ENCODE measurements around the gene CYTH4.

CYTH4 gene

DNA sequence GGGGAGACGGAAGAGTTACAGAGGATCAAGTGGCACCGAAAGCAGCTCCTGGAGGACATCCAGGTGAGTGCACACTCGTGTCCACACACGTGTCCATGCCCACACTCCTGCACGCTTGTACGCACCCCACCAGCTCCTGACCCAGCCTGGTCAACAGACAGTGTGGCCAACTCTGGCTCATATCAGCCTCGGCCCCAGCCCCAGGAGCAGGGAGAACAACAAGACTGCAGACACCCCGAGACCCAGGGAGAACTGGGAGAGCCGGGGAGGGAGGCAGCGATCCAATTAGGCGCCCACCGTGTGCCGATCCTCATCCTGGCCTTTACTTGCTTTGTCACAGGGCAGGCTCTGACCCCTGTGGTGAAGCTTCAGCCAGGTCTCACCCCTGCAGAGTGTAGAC is 10.3 kb downstream of the CYTH4 start:
- DNase-seq, result no peak

DNA sequence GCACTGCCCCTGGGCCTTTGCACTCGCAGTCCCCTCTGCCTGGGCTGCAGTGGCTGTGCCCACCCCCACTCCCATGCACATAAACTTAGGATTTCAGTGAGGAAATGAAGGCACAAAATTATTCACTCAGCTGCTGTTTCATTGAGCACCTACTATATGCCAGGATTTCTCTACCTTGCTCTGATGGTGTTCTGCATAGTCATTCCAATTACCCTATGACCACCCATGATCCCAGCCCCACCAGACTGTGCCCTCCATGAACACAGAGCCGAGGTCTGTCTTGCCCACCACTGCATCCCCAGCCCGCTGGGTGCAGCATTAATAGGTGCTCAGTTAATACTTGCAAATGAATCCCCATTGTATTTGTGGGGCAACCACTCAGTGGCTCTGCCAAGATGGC is 10.9 kb downstream of the CYTH4 start:
- DNase-seq, result no peak

DNA sequence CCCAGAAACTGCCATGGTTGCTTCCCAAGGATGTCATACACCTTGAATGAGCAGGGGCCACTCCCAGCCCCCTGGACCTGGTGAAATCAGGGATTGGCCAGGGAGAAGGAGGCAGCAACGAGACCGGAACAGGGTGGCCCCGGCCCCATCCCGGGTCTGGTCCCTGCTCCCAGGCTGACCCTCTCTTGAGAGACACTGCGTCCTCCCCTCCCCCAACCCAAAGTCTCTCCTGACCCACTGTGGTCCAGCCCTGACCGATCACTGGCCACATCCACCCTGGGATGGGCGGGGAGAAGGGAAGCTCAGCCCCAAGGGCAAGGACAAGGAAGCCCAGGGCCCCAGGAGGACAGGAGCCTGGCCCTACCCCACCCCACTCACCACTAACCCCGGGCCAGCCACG is 12.4 kb downstream of the CYTH4 start:
- no peak for DNase-seq

DNA sequence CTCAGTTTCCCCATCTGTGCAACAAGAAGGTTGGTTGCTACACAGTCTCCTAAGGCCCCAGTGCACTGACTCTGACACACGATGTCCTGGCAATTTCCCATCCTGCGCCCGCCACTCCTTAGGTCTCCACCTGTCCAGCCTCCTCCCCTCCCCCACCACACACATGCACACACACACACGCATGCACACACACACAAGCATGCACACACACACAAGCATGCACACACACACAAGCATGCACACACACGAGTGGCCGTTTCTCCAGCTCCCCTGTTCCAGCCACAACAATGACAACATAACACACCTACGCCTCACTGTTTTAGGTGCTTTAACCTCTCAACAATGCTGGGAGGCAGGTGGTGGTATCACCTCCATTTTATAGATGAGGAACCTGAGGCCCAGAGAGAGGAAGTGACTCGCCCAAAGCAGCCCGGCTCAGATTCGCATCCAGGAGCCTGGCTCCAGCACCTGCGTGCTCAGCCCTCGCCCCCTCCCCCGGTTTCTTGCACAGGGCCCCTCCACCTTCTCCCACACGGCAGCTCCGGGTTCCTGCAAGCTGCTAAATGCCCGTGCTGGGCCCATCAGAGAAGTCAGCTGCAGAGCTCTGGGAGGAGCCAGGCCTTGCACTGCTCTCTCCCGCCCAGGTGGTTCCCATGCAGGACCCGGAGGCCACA is 13.0 kb downstream of the CYTH4 start:
- no peak for DNase-seq

DNA sequence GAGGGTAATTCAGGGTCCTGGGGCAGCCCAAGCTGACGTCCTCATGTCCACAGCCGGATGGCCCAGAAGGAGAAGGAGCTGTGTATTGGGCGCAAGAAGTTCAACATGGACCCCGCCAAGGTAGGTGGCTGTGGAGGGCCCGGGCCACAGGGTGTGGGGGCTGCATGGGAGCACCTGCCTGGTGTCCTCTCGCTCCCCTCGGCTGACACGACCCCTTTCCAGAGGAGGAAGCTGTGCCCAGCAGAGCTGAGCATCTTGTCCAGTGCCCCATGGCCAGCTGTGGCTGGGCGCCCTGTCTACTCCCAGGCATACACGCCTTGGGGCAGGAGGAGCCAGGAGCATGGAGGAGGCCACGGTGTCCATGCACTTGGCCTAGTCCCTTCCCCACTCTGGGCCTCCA is 13.6 kb downstream of the CYTH4 start:
- no peak for DNase-seq

DNA sequence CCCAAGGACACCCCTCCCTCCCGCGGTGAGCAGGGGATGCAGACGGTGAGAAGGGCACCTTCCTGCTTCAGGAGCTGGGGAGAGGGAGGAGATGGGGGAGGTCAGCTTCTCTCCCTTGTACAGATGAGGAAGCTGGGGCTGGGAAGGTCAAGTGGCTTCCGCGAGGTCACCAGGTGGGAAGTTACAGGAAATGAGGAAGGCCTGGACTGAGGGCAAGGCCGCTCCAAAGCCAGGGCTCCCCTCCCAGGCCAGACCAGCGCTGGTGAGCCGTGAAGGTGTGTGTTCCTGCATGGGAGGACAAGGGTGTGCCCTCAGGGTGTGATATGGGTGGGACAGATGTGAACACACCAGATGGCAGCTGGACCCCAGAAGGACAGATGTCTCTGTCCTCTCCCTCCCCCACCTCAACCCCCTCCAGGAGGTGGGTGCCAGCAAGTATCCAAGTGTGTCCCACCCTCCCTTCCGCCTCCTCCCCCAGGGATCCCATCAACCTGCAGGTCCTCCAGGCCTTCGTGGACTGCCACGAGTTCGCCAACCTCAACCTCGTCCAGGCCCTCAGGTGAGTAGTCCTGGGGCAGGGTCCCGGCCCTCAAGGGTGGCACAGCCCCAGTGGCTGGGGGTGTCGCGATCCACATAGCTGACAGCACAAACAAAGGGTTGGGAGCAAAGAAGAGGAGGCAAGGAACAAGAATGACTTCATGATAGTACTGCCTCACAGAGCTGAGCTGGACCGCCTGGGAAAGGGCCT is 16.6 kb downstream of the CYTH4 start:
- no peak for DNase-seq

DNA sequence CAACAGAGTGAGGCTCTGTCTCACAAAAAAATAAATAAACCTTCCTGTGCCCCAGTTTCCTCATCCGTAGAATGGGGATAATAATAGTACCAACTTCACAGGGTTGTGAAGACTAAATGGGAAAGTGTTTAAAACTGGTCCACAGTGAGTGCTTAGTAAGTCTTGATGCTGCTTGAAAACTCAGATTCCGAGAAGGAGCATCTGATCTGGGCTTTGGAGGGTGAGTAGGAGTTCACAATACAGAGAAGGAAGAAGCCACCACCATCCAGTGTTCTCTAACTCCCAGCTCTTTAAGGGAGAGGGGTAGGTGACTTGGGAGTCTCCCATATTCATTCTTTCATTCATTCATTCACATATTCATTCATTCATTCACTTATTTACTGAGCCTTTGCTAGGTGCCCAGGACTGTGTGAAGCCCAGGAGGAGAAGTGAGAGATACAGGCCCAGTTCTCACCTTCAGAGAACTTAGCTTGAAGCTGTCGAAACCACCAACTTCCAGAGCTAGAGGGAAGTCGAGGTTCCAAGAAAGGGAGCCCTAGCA is 17.7 kb downstream of the CYTH4 start:
- DNase-seq, result no peak

DNA sequence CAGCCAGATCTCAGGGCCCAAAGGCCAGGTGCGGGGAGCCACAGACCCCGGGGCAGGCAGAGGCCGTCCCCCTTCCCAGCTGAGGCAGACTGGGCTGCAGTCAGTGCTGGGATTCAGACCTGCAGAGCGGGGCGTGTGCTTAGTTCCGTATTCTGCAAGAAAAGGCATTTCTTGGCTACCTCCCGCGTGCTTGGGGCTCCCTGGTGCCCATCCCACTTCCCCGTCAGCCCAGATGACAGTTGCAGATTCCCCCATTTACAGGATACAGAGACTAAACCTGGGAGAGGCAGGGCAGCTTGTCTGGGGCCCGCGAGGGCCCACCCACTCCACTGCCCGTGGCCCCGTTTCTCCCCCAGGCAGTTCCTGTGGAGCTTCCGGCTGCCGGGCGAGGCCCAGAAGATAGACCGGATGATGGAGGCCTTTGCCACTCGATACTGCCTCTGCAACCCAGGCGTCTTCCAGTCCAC is 18.3 kb downstream of the CYTH4 start:
- DNase-seq, result no peak

DNA sequence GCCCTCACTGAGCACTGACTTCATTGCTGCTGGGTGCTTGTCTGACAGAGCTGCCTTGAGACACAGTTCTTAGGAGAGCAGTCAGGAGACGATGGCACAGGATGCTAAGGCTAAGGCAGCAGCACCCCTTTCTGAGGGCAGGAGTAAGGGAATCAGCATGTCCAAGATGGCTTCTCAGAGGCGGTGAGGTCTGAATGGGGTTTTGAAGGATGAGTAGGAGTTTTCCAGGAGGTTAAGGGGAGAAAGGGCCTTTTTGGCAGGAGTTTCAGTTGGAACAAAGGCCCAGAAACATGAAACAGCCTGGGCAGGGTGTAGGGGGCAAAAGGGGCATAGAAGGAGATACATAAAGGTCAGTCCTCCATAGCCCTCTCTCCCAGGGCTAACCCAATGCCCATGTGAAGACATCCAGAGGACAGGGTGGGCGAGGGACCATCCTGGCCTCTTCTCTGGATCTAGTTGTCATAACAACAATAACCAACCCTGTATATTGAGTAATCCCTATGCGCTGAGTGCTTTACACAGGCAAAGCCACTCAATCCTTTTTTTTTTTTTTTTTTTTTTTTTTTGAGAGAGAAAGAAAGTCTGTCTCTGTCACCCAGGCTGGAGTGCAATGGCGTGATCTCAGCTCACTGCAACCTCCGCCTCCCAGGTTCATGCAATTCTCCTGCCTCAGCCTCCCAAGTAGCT is 19.0 kb downstream of the CYTH4 start:
- no peak for DNase-seq

DNA sequence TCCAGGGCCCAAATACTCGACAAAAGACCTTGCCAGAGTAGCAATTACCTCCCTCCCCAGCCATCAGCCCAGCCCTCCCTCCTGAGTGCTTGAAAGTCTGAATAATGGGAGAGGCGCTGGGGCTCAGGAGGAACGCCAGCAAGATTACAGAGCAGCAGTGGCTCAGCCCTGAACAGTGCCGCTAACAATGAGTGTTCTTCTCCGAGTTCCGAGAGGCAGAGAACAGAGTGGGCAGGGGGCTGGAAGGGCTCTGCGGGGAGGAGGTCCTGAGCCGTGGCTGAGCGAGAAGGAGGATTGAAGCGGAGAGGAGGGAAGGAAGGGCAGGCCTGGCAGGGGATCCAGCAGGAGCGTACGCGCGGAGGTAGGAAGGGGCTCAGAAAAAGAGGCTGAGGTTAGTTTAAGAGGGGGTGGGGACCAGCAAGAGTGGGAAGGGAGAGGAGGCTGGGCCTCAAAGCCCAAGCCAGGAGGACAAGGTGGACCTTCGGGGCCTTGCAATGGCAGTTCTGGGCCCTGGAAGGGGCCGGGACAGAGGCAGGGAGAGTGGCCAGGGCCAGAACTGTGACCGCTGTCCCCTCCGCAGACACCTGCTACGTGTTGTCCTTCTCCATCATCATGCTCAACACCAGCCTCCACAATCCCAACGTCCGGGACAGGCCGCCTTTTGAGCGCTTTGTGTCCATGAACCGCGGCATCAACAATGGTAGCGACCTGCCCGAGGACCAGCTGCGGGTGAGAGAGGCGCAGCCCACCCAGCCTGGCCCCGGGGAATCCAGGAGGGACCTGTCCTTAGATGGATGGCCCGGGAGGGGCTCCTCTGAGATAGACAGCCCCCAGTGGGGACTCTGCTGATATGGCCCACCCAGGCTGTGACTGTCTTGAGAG is 20.6 kb downstream of the CYTH4 start:
- DNase-seq, result no peak

DNA sequence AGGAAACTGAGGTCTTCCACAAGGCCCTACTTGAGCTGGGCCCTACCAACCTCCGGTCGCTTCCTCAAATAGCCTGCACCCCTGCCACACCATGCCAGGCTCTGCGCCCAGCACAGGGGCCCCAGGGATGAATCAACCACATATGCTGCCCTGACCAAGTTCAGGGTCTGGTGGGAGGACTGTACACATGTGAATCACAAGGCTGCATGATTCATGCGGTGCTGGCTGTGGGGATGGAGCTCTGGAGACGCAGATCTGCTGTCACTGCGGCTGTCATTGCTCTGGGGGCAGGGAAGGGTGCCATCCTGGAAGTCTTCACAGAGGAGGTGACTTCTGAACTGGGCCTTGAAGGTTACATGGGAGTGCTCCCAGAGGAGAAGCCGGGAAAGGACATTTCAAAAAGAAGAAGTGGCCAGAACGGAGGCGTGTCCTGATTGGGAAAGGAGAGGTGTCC is 21.5 kb downstream of the CYTH4 start:
- no peak for DNase-seq

DNA sequence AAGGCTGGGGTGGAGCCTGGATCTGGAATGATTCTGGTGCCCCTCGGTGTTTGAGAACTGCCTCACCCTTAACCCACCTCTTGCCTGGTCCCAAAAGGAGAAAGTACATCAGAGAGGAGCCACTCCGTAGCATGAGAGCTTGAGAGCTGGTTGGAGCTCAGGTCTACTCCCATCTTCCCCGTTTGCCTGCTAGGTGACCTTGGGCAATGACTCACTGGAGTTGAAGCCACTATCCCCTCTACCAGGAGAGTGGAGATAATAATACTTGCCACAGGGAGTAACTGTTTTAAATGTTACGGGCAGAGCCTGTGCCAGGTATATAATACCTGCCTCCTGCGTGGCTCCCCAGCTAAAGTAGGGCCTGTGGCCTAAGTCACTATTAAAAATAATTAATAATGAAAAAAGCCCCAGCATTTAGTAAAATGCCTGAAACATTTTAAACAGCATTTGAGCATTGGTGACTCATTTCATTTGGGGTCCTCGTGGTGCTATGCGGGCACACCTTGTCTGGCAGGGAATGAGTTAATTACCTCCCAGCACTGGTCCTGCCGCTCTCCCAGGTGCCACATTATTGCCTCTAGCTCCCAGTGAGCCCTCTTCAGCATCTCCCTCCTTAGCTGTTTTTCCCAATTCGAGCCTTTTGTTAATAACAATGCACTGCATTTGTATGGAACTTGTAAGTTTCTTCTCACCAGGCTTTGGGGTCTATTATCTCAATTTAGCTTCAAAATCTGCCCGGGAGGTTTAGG is 22.5 kb downstream of the CYTH4 start:
- no peak for DNase-seq

DNA sequence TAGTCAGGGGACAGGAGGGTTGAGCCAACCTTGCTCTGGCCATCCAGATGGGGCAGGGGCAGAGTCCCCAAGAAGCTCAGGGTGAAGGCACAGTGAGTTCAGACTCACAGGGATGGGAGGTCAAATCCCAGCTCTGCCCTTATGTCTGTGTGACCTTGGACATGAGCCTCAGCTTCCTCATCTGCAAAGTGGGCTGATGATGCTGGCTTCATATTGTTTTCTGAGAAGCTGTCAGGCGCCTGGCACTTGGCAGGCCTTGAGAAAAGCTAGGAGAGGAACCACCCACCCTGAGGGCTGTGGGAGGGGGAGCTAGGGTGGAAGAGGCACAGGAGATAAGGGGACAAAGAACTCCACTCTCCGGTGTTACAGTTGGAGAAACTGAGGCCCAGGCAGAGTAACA is 23.6 kb downstream of the CYTH4 start:
- no peak for DNase-seq

DNA sequence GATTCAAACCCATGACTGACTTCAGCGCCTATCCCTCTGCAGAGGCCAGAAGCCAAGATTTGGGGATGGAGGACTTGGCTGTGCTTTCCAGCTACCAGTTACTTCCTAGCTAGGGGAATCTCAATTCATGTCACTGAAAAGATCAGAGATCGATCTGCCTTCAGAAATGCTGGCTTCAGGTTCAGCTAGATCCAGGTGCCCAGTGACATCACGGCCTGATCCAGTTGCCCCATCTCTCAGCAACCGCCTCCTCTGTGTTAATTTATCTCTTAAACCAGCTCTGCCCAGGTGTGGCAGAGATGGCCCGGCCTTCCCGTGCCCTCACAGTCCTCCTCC is 24.2 kb downstream of the CYTH4 start:
- no peak for DNase-seq

DNA sequence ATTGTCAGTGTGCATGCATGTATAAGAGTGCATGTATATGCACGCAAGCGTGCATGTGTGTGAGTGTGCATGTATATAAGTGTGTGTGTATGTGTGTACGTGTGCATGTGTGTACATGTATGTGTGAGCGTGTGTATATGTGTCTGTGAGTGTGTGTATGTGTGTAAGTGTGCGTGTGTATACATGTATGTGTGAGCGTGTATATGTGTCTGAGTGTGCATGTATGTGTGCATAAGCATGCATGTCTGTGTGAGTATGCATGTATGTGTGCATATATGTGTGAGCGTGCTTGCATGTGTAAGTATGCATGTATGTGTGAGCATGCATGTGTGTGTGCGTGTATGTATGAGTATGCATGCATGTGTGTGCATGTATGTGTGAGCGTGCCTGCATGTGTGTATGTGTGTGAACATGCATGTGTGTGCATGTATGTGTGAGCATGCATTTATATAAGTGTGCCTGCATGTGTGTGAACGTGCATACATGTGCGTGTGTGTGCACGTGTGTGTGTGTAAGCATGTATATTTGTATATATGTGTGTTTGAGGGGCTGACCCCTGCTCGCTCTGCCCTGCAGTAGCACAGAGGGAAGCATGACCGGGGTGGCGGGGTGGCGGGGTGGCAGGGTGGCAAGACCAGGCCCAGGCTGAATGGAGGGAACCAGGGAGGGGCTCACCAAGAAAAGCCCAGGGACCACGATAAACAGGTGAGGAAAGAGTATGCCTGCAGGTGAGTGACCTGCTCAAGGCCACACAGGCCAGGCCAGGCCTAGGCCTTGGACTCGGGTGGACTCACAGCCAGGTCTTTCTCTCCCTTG is 26.3 kb downstream of the CYTH4 start:
- no peak for DNase-seq

DNA sequence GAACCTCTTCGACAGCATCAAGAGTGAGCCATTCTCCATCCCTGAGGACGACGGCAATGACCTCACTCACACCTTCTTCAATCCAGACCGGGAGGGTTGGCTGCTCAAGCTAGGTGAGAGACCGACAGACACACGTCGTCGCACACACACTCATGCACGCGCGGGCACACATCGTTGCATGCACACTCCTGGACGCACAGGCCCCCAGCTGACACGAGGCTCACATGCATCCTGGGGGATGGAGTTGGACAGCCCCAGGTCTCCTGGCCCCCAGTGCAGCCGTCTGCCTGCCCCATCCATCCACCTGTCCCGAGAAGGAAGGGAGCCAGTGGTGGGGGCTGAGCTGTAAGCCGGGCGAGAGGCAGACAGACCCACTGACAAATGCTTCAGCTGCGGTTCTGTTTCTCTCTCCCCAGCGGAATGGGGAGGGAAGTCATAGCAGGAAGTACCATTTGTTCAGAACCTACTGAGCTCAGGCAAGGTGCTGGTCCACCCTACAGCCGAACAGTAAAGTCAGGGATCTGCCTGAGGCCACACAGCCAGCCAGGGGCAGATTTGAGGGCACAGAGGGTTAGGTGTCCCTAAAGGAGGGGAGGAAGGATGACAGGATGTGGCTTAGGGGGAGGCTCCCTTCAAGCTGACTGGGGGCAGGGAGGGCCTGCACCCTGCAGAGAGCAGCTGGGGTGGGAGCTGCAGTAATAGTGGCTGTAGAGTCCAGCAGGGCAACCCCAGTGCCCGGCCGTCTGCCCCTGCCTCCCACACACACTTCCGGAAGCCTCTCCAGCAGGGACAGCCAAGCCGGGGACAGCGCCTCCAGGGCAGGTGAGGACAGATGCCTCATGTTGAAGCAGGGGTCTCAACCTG is 27.1 kb downstream of the CYTH4 start:
- no peak for DNase-seq

DNA sequence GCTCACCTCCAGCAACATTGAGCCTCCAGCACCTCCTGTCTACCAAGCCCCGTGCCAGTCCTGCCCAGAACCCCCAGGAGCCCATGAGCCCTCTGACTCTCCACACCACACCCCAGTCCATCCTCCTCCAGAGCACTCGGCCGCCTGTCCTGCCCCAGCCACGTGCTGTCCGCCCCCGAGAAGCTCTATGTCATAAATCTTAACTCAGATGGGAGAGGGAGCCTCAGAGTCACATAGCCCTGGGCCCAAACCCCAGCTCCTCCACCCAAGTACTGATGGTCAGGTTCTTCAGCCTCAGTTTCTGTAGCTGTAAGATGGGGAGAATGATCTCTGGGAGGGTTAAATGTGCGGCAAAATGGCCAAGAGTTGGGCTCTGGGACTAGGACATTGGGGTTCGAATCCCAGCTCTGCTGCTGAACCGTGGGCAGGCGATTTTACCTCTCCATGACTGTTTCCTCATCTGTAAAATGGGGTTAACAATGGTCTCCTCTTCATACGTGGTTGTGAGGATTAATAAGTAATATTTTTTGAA is 27.8 kb downstream of the CYTH4 start:
- DNase-seq, result no peak

DNA sequence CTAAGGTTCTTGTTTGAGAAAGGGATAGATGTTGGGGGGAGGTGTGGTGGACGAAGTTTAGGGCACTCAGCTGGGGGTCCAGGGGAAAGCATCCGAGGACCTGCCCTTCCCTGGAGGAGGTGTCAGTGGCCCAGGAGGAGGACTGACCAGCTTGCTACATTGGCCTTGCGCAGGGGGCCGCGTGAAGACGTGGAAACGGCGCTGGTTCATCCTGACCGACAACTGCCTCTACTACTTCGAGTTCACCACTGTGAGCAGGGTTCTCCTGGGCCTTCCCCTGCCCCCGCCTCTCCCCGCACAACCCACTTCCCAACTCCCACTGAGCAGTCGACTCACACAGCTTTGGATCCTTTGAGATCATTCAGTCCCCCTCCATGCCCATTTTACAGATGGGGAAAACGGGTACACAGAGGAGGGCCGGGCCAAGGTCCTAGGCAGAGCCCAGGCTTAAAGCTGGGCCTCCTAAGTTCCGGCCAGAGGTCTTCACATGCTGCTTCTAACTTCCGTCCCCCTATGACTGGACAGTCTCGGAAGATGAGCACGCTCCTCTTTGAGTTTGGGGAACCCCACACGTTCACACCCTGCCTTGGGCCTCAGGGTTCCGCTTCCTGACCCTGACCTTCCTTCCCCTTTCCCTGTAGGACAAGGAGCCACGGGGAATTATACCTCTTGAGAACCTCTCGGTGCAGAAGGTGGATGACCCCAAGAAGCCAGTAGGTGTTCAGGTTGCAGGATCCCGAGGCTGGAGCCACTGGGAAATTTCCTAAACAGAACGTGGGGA is 28.7 kb downstream of the CYTH4 start:
- DNase-seq, result no peak

DNA sequence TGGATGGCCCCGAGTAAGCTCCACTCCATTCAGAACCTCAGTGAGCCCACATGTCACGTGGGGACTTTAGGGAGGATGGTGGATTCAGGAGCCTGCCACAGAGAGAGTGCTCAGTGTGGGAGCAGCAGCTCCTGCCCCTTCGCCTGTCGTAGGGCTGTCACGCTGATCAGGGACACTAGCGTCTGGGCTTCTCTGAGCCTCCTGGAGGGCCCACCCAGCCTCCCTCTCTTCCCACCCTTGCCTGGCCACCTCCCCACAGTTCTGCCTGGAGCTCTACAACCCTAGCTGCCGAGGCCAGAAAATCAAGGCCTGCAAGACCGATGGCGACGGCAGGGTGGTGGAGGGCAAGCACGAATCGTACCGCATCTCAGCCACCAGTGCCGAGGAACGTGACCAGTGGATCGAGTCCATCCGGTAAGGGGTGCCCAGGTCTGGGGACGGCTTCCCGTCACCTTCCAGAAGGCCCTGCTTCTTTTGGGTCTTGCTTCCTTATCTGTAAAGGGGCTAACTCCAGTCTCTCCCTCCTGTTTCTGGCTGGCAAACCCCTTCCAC is 29.5 kb downstream of the CYTH4 start:
- no peak for DNase-seq
